HG02885 (cell line): ENCODE measurements around the gene OSBPL3.
"Not testable (repeated sequence)": the region's sequence is repeated elsewhere in the genome, so short reads cannot be mapped to it uniquely, and the experiment has no call there.

Experiments
- ATAC-seq: cut with Tn5 transposase; IDR thresholded peaks from one replicate; pipeline ENCODE4 v1.9.1; 2021; ENCODE audit warnings: mild to moderate bottlenecking; ENCODE audit not compliant: unreplicated experiment, poor library complexity

OSBPL3 gene

GRCh38 chr7:24816868-24817267, 163.1 kb downstream of the OSBPL3 start:
- no peak for ATAC-seq

GRCh38 chr7:24812305-24812945, 167.6 kb downstream of the OSBPL3 start:
- no peak for ATAC-seq

GRCh38 chr7:24808518-24808917, 171.5 kb downstream of the OSBPL3 start:
- ATAC-seq = no peak

GRCh38 chr7:24802300-24802699, 177.7 kb downstream of the OSBPL3 start:
- ATAC-seq = no peak

- no peak for ATAC-seq
Observed at GRCh38 chr7:24801883-24802282, 178.1 kb downstream of the OSBPL3 start.

GRCh38 chr7:24800667-24801066, 179.3 kb downstream of the OSBPL3 start:
- ATAC-seq = no peak

GRCh38 chr7:24800073-24800472, 179.9 kb downstream of the OSBPL3 start:
- ATAC-seq = no peak

GRCh38 chr7:24799506-24799905, 180.5 kb downstream of the OSBPL3 start:
- ATAC-seq = no peak

GRCh38 chr7:24798261-24798660, 181.7 kb downstream of the OSBPL3 start:
- no peak for ATAC-seq

GRCh38 chr7:24797270-24797669, 182.7 kb downstream of the OSBPL3 start:
- ATAC-seq = no peak

- ATAC-seq = no peak
Observed at GRCh38 chr7:24795407-24795767, 184.6 kb downstream of the OSBPL3 start.

- ATAC-seq = not testable (repeated sequence)
Observed at GRCh38 chr7:24794751-24795406, 185.1 kb downstream of the OSBPL3 start.

- ATAC-seq = no peak
Observed at GRCh38 chr7:24793982-24794648, 185.9 kb downstream of the OSBPL3 start.

GRCh38 chr7:24788961-24789576, 190.9 kb downstream of the OSBPL3 start:
- ATAC-seq = no peak

- ATAC-seq = no peak
Observed at GRCh38 chr7:24788075-24788474, 191.9 kb downstream of the OSBPL3 start.

GRCh38 chr7:24786941-24787340, 193.0 kb downstream of the OSBPL3 start:
- no peak for ATAC-seq

- ATAC-seq = no peak
Observed at GRCh38 chr7:24786306-24786705, 193.7 kb downstream of the OSBPL3 start.

GRCh38 chr7:24784277-24784676, 195.7 kb downstream of the OSBPL3 start:
- no peak for ATAC-seq

- no peak for ATAC-seq
Observed at GRCh38 chr7:24783698-24784097, 196.3 kb downstream of the OSBPL3 start.

GRCh38 chr7:24781106-24781505, 198.9 kb downstream of the OSBPL3 start:
- no peak for ATAC-seq

GRCh38 chr7:24779283-24779655, 200.7 kb downstream of the OSBPL3 start:
- no peak for ATAC-seq
